DND-41 (cell line): Measurements from ENCODE around the gene VSTM2B.

Experiments
- ATAC-seq: fragments of 200-7000 bp; cut with Tn5 transposase; 3 replicates; pipeline ENCODE4 v1.9.1; 2021; ENCODE audit warnings: low read depth; ENCODE audit not compliant: insufficient read depth
- DNase-seq: peaks from one replicate; pipeline ENCODE4 v3.0.0-alpha.2; 2020
- H2AFZ ChIP-seq: 2 replicates; pipeline ENCODE4 v1.6.0; 2012; ENCODE audit warnings: low read depth, low read length
- H3K27ac ChIP-seq: 2 replicates; pipeline ENCODE4 v1.5.1; 2012; ENCODE audit warnings: low read length, inconsistent platforms
- H3K27me3 ChIP-seq: fragments of 200-600 bp; sonication (generic); 2 replicates; pipeline ENCODE4 v1.6.0; 2012; ENCODE audit warnings: low read length, mild to moderate bottlenecking, inconsistent platforms; ENCODE audit not compliant: insufficient read depth, poor library complexity
- H3K36me3 ChIP-seq: 2 replicates; pipeline ENCODE4 v1.5.1; 2012; ENCODE audit warnings: low read length, inconsistent platforms; ENCODE audit not compliant: insufficient read depth
- H3K4me1 ChIP-seq: 2 replicates; pipeline ENCODE4 v1.5.1; 2012; ENCODE audit warnings: mild to moderate bottlenecking, low read length; ENCODE audit not compliant: insufficient read depth
- H3K4me2 ChIP-seq: 2 replicates; pipeline ENCODE4 v1.6.0; 2012; ENCODE audit warnings: mild to moderate bottlenecking, moderate library complexity, low read length, inconsistent platforms; ENCODE audit not compliant: insufficient read depth
- H3K4me3 ChIP-seq, 2 experiments: fragments of 200-600 bp in 1 of 2; shearing (Covaris generic) in 1 of 2; 2 replicates each; pipeline ENCODE4 v1.5.1; 2012 to 2016; ENCODE audit warnings: inconsistent platforms in 2 of 2, low read length in 2 of 2, mild to moderate bottlenecking in 2 of 2, low read depth in 1 of 2, moderate library complexity in 1 of 2
- H3K79me2 ChIP-seq: 2 replicates; pipeline ENCODE4 v1.6.0; 2012; ENCODE audit warnings: low read length, inconsistent platforms; ENCODE audit not compliant: insufficient read depth
- H3K9ac ChIP-seq: 2 replicates; pipeline ENCODE4 v1.6.0; 2012; ENCODE audit warnings: low read depth, mild to moderate bottlenecking, inconsistent platforms, low read length, moderate library complexity
- H3K9me3 ChIP-seq: 2 replicates; pipeline ENCODE4 v1.5.1; 2012; ENCODE audit warnings: low read length, moderate library complexity, mild to moderate bottlenecking, inconsistent platforms; ENCODE audit not compliant: insufficient read depth, severe bottlenecking
- H4K20me1 ChIP-seq: 2 replicates; pipeline ENCODE4 v1.6.0; 2012; ENCODE audit warnings: low read length; ENCODE audit not compliant: insufficient read depth
- CTCF ChIP-seq: IDR thresholded peaks from 2 replicates; pipeline ENCODE4 v1.5.1; 2012; ENCODE audit warnings: borderline replicate concordance, low read length, moderate library complexity, mild to moderate bottlenecking; ENCODE audit not compliant: poor library complexity, severe bottlenecking; ENCODE audit errors: extremely low read depth
- EZH2 ChIP-seq: IDR thresholded peaks from 3 replicates; pipeline ENCODE4 v1.6.1; 2012; ENCODE audit warnings: borderline replicate concordance, low read depth, mild to moderate bottlenecking, moderate library complexity, low read length, inconsistent platforms; ENCODE audit not compliant: severe bottlenecking

The VSTM2B gene

GRCh38 chr19:29506619-29506911, 19.2 kb upstream of the VSTM2B start:
- H3K4me1 ChIP-seq: no peaks in the 10 kb centered on the region
- H3K36me3 ChIP-seq: no peaks in the 10 kb centered on the region
- TF ChIP-seq CTCF: no peak
- no peak for TF ChIP-seq EZH2
- H3K27me3 ChIP-seq: peaks cover 2% of the 10 kb centered on the region
- DNase-seq (no peak), ATAC-seq (no peak)
- no peak overlapping the region for H3K27ac ChIP-seq
- no peak overlapping the region for H3K4me3 ChIP-seq
- no peak overlapping the region for H2AFZ ChIP-seq
- H3K79me2 ChIP-seq: no peaks in the 10 kb centered on the region
- H3K9me3 ChIP-seq: no peaks in the 10 kb centered on the region
- H4K20me1 ChIP-seq: no peaks in the 10 kb centered on the region
- H3K4me2 ChIP-seq: no peak overlapping the region
- H3K9ac ChIP-seq: no peak overlapping the region

- H2AFZ ChIP-seq: no peak overlapping the region
- no peaks in the 10 kb centered on the region for H3K9me3 ChIP-seq
- H3K9ac ChIP-seq: no peak overlapping the region
Measured at GRCh38 chr19:29507081-29507860, 18.5 kb upstream of the VSTM2B start.

GRCh38 chr19:29508181-29508580, 17.6 kb upstream of the VSTM2B start:
- ATAC-seq (no peak), DNase-seq (no peak)
- Histone ChIP-seq H3K4me3 (no peak overlapping the region), H3K79me2 (no peaks in the 10 kb centered on the region), H3K36me3 (no peaks in the 10 kb centered on the region), H3K4me1 (no peaks in the 10 kb centered on the region), H3K27ac (no peak overlapping the region), H3K27me3 (peaks cover 2% of the 10 kb centered on the region), H3K4me2 (no peak overlapping the region), H3K9me3 (no peaks in the 10 kb centered on the region), H3K9ac (no peak overlapping the region), H4K20me1 (no peaks in the 10 kb centered on the region), H2AFZ (no peak overlapping the region)
- TF ChIP-seq EZH2 (no peak), CTCF (no peak)

More at GRCh38 chr19:29507081-29507860, 18.5 kb upstream of the VSTM2B start:
- peaks cover 2% of the 10 kb centered on the region for H3K27me3 ChIP-seq
- no peak for TF ChIP-seq EZH2
- TF ChIP-seq CTCF: no peak
- H3K79me2 ChIP-seq: no peaks in the 10 kb centered on the region
- no peaks in the 10 kb centered on the region for H4K20me1 ChIP-seq
- no peak overlapping the region for H3K4me3 ChIP-seq
- no peaks in the 10 kb centered on the region for H3K4me1 ChIP-seq
- no peak for ATAC-seq
- DNase-seq: no peak
- no peak overlapping the region for H3K4me2 ChIP-seq
- no peaks in the 10 kb centered on the region for H3K36me3 ChIP-seq
- H3K27ac ChIP-seq: no peak overlapping the region
